HUES6 (cell line): Measurements from ENCODE around the gene FGF8.

ENCODE experiments used
- H3K27ac ChIP-seq: 2 replicates; pipeline ENCODE4 v1.7.0; 2013; ENCODE audit warnings: low read depth, mild to moderate bottlenecking, low read length, inconsistent platforms
- H3K27me3 ChIP-seq: 2 replicates; pipeline ENCODE4 v1.6.1; 2013; ENCODE audit warnings: low read length; ENCODE audit not compliant: control insufficient read depth, insufficient read depth
- H3K36me3 ChIP-seq: 2 replicates; pipeline ENCODE4 v1.6.1; 2013; ENCODE audit warnings: low read length; ENCODE audit not compliant: control insufficient read depth, insufficient read depth
- H3K4me1 ChIP-seq: 2 replicates; pipeline ENCODE4 v1.6.1; 2013; ENCODE audit warnings: low read length; ENCODE audit not compliant: control insufficient read depth, insufficient read depth
- H3K4me3 ChIP-seq: 2 replicates; pipeline ENCODE4 v1.5.1; 2013; ENCODE audit warnings: low read depth, low read length
- H3K9ac ChIP-seq: one replicate; pipeline ENCODE4 v1.6.1; 2013; ENCODE audit warnings: mild to moderate bottlenecking, low read length
- H3K9me3 ChIP-seq: 2 replicates; pipeline ENCODE4 v1.6.1; 2013; ENCODE audit warnings: low read depth, low read length; ENCODE audit not compliant: control insufficient read depth, insufficient read depth

FGF8 gene

GRCh38 chr10:101721806-101722205 is 54.1 kb downstream of the FGF8 start:
- Histone ChIP-seq H3K4me3 (no peak overlapping the region), H3K4me1 (peaks cover 15% of the 10 kb centered on the region), H3K36me3 (no peaks in the 10 kb centered on the region), H3K27ac (no peak overlapping the region), H3K27me3 (no peaks in the 10 kb centered on the region), H3K9me3 (no peaks in the 10 kb centered on the region), H3K9ac (no peak overlapping the region)

GRCh38 chr10:101720606-101721230 is 55.2 kb downstream of the FGF8 start:
- H3K4me3 ChIP-seq: no peak overlapping the region
- peaks cover 12% of the 10 kb centered on the region for H3K4me1 ChIP-seq
- H3K27me3 ChIP-seq: no peaks in the 10 kb centered on the region
- H3K36me3 ChIP-seq: no peaks in the 10 kb centered on the region
- no peak overlapping the region for H3K9ac ChIP-seq
- H3K27ac ChIP-seq: no peak overlapping the region
- no peaks in the 10 kb centered on the region for H3K9me3 ChIP-seq
